MCF 10A (cell line): Measurements from ENCODE around the gene SLC25A40. TPM values are rescaled to one million over a fixed set of nuclear protein-coding genes. Genes with fewer than 3 reads are reported as not detected.

Experiments used
- BruUV-seq: library from RNA; stranded (reverse); fragments of 400-500 nt; replicated peaks from 2 replicates; lab custom pipeline; 2021; lab: Mats Ljungman, UMichigan
- CTCF ChIA-PET: fragments of 300-600 bp; sonication (Branson Sonifier 250); formaldehyde crosslinking; extraction: SDS; loops from one replicate; lab custom pipeline; 2021; ENCODE audit warnings: antibody characterized with exemption, inconsistent platforms; lab: Yijun Ruan, JAX
- POLR2A ChIA-PET: fragments of 300-600, 350-650 bp; sonication (Branson Sonifier 250); formaldehyde crosslinking; extraction: SDS; loops from one replicate; lab custom pipeline; 2020; ENCODE audit warnings: antibody characterized with exemption, inconsistent platforms; lab: Yijun Ruan, JAX
- DNase-seq: peaks from one replicate; pipeline ENCODE4 v3.0.0-alpha.2; 2018; ENCODE audit not compliant: unreplicated experiment
- H3K27ac Mint-ChIP-seq: one replicate; pipeline ENCODE4 v1.8.0; 2022; ENCODE audit warnings: mild to moderate bottlenecking, low read depth, mixed read lengths; ENCODE audit not compliant: unreplicated experiment
- H3K27me3 Mint-ChIP-seq: one replicate; pipeline ENCODE4 v1.8.0; 2022; ENCODE audit warnings: mixed read lengths; ENCODE audit not compliant: insufficient read depth, unreplicated experiment
- H3K36me3 Mint-ChIP-seq: one replicate; pipeline ENCODE4 v1.8.0; 2022; ENCODE audit warnings: mild to moderate bottlenecking, moderate library complexity, mixed read lengths; ENCODE audit not compliant: insufficient read depth, unreplicated experiment
- H3K4me1 Mint-ChIP-seq: one replicate; pipeline ENCODE4 v1.8.0; 2022; ENCODE audit warnings: mixed read lengths; ENCODE audit not compliant: insufficient read depth, unreplicated experiment
- H3K4me3 Mint-ChIP-seq: one replicate; pipeline ENCODE4 v1.8.0; 2022; ENCODE audit warnings: mild to moderate bottlenecking, moderate library complexity, mixed read lengths; ENCODE audit not compliant: unreplicated experiment
- H3K9me3 Mint-ChIP-seq: one replicate; pipeline ENCODE4 v1.8.0; 2022; ENCODE audit warnings: mixed read lengths; ENCODE audit not compliant: unreplicated experiment
- intact Hi-C: fragments of 100-400 bp; cut with micrococcal nuclease; formaldehyde crosslinking; loops from 2 replicates; pipeline ENCODE4 v1.14.1; 2022
- total RNA-seq: library from RNA; stranded (reverse); gene quantifications from 2 replicates; pipeline ENCODE4 v1.2.3, GENCODE V29; 2022
- TF ChIP-seq, protein P1 (sequence below): fragments of 200-600 bp; IDR thresholded peaks from one replicate; pipeline ENCODE4 v1.8.0; 2022; ENCODE audit warnings: antibody characterized with exemption, mild to moderate bottlenecking; ENCODE audit not compliant: unreplicated experiment

Gene SLC25A40
- total RNA-seq, 1 experiment from 2014 or later: 10.7 TPM

DNA sequence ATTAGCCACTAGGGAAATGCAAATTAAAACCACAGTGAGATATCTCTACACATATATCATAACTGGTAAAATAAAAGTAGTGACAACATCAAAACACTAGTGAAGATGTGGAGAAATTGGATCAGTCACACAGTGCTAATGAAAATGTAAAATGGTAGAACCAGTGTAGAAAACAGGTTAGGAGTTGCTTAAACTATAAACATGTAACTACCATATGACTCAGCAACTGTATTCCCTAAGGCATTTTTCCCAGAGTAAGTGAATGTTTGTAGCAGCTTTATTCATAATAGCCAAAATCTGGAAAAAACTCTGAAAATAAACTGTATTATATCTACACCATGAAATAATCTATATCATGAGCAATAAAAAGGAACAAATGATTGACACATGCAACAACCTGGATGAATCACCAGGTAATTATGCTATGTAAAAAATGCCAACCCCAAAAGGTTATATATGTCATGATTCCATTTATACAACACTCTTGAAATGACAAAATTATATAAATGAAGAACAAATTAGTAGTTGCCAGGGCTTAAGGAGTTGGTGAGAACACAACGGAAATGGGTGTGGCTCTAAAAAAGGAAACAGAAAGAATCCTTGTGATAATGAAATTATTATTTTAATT lies 22.8 kb downstream of the SLC25A40 start:
- TF ChIP-seq, protein P1, sequence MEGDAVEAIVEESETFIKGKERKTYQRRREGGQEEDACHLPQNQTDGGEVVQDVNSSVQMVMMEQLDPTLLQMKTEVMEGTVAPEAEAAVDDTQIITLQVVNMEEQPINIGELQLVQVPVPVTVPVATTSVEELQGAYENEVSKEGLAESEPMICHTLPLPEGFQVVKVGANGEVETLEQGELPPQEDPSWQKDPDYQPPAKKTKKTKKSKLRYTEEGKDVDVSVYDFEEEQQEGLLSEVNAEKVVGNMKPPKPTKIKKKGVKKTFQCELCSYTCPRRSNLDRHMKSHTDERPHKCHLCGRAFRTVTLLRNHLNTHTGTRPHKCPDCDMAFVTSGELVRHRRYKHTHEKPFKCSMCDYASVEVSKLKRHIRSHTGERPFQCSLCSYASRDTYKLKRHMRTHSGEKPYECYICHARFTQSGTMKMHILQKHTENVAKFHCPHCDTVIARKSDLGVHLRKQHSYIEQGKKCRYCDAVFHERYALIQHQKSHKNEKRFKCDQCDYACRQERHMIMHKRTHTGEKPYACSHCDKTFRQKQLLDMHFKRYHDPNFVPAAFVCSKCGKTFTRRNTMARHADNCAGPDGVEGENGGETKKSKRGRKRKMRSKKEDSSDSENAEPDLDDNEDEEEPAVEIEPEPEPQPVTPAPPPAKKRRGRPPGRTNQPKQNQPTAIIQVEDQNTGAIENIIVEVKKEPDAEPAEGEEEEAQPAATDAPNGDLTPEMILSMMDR: no peak
- Mint-ChIP-seq H3K9me3 (no peaks in the 10 kb centered on the region), H3K27ac (no peak overlapping the region)

DNA sequence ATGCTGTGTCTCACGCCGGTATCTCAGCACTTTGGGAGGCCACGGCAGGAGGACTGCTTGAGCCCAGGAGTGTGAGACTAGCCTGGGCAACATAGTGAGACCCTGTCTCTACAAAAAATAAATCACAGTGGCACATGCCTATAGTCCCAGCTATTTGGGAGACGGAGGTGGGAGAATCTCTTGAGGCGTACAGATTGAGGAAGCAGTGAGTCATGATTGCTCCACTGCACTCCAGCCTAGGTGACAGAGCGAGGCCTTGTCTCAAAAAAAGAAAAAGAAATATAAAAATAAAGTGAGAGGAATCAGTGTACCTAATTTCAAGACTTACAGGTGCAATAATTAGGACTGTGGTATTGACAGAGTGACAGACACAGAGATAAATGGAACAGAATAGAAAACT lies 23.9 kb downstream of the SLC25A40 start:
- Mint-ChIP-seq H3K27ac (no peak overlapping the region), H3K9me3 (no peaks in the 10 kb centered on the region)
- CTCF ChIA-PET: no interaction called here

More for the DNA sequence above, 22.8 kb downstream of the SLC25A40 start:
- Mint-ChIP-seq H3K4me1 (no peaks in the 10 kb centered on the region), H3K4me3 (no peak overlapping the region), H3K27me3 (no peaks in the 10 kb centered on the region), H3K36me3 (peaks cover 29% of the 10 kb centered on the region)
- intact Hi-C loops: no loop called here
- peak; percentile 52 for DNase-seq
- ChIA-PET POLR2A (no interaction called here), CTCF (no interaction called here)
- no TSS peak for BruUV-seq

DNA sequence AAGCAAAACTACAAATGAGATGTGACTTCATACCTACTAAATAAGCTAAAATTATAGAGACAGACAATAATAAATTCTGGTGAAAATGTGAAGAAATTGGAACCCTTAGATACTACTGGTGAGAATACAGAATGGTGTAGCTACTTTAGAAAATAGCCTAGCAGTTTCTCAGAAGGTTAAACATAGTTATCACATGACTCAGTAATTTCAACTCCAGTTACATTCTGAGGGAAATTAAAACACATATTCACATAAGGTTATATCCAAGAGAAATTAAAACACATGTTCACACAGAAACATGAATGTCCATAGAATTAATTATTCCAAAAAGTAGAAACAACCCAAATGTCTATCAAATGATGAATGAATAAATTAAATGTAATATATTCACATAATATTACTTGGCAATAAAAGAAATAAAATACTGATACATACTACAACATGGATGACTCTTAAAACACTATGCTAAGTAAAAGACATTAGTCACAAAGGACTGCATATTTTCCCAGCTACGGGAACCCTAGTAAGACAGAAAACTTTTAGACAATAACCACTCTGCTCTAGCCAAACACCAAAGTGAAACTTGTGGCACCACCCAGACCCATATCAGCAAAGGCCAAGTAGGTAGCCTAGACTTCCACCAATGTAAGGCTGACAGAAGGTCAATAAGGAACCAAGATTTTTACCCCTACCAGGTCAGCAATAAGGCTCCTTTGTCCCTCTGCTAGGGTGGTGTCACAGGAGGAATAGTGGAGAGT lies 25.1 kb downstream of the SLC25A40 start:
- CTCF ChIA-PET: interaction anchor here (0.6 to 1.0 kb wide), 3 partner anchors 12 to 36 kb away, joined by 3 read pairs; no protein-coding TSS in a partner anchor
- POLR2A ChIA-PET: interaction anchor here (1.6 kb wide), 1 partner anchor 12 kb away, joined by 4 read pairs; no protein-coding TSS in a partner anchor
- H3K4me3 Mint-ChIP-seq: no peak overlapping the region
- DNase-seq: no peak
- H3K9me3 Mint-ChIP-seq: no peaks in the 10 kb centered on the region
- no peaks in the 10 kb centered on the region for H3K27me3 Mint-ChIP-seq
- TF ChIP-seq, protein P1: no peak
- peaks cover 30% of the 10 kb centered on the region for H3K36me3 Mint-ChIP-seq
- H3K4me1 Mint-ChIP-seq: no peaks in the 10 kb centered on the region
- intact Hi-C loops: no loop called here
- no peak overlapping the region for H3K27ac Mint-ChIP-seq
- no TSS peak for BruUV-seq

More for the DNA sequence above, 23.9 kb downstream of the SLC25A40 start:
- H3K36me3 Mint-ChIP-seq: peaks cover 27% of the 10 kb centered on the region
- intact Hi-C loops: no loop called here
- POLR2A ChIA-PET: no interaction called here
- H3K4me1 Mint-ChIP-seq: no peaks in the 10 kb centered on the region
- TF ChIP-seq, protein P1: no peak
- DNase-seq: no peak
- H3K27me3 Mint-ChIP-seq: no peaks in the 10 kb centered on the region
- BruUV-seq: no TSS peak
- no peak overlapping the region for H3K4me3 Mint-ChIP-seq

DNA sequence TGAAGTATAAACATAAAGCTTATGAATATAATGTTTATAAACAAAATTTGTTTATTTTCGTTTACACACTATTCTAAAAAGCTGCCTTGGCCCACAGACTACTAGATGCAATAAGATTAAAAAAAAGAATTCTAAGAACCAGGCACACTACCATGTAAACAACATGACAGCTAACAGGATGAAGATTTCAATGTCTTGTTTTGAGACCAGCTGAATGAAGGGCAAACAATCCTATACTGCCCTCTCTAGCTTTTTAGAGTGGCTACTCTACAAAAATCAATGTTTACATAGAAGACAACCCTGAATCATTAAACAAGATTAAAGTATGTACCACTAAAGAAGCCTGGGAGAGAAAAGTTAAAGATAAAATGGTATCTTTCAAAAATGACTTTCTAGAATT lies 38.6 kb downstream of the SLC25A40 start:
- H3K27me3 Mint-ChIP-seq: no peaks in the 10 kb centered on the region
- no peak overlapping the region for H3K4me3 Mint-ChIP-seq
- ChIA-PET CTCF (interaction anchor here (0.9 to 1.1 kb wide), 2 partner anchors 275 to 406 kb away, joined by 3 to 4 read pairs; no protein-coding TSS in a partner anchor), POLR2A (interaction anchor here (0.6 kb wide), 1 partner anchor 20 kb away, joined by 3 read pairs; no protein-coding TSS in a partner anchor)
- DNase-seq: no peak
- H3K4me1 Mint-ChIP-seq: peaks cover 5% of the 10 kb centered on the region
- H3K9me3 Mint-ChIP-seq: no peaks in the 10 kb centered on the region
- no TSS peak for BruUV-seq
- intact Hi-C loops: no loop called here
- no peak overlapping the region for H3K27ac Mint-ChIP-seq
- H3K36me3 Mint-ChIP-seq: no peaks in the 10 kb centered on the region
- TF ChIP-seq, protein P1: no peak
